Measurements from ENCODE around the gene MSX2.

DNA sequence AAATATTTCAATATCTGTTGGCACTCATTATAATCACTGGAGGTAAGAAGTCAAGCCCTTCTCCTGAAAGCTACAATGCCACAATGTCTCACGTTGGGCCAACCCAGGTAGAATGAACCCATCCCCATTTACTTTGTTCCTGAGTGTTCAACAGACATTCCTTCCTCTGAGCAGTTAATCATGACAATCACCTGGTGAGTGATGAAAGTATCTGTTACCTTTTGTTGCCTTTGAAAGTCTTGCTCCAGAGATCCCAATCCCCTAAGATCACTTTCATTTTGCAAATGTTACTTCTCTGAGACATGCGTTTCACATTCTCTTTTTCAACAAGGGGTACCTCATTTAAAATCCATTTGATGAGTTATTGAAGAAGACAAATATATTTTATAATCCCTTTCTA, 49.3 kb upstream of the MSX2 start:
- TF ChIP-seq, protein P1, sequence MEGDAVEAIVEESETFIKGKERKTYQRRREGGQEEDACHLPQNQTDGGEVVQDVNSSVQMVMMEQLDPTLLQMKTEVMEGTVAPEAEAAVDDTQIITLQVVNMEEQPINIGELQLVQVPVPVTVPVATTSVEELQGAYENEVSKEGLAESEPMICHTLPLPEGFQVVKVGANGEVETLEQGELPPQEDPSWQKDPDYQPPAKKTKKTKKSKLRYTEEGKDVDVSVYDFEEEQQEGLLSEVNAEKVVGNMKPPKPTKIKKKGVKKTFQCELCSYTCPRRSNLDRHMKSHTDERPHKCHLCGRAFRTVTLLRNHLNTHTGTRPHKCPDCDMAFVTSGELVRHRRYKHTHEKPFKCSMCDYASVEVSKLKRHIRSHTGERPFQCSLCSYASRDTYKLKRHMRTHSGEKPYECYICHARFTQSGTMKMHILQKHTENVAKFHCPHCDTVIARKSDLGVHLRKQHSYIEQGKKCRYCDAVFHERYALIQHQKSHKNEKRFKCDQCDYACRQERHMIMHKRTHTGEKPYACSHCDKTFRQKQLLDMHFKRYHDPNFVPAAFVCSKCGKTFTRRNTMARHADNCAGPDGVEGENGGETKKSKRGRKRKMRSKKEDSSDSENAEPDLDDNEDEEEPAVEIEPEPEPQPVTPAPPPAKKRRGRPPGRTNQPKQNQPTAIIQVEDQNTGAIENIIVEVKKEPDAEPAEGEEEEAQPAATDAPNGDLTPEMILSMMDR (IDR thresholded peaks at IDR 0.05): no peak
- TF ChIP-seq POLR2A (IDR thresholded peaks at IDR 0.05): no peak

Measured in body of pancreas (tissue), 4 donors.